SH-SY5Y (cell line): Measurements from ENCODE around the gene USP25.

Source experiments
- GATA2 ChIP-seq: IDR thresholded peaks from 2 replicates; pipeline ENCODE4 v1.6.1; 2011; ENCODE audit warnings: mild to moderate bottlenecking, low read depth, low read length
- GATA3 ChIP-seq: IDR thresholded peaks from 2 replicates; pipeline ENCODE4 v1.6.1; 2011; ENCODE audit warnings: low read depth, mild to moderate bottlenecking, low read length, moderate library complexity

- TF ChIP-seq GATA2 = no peak
- TF ChIP-seq GATA3 = no peak
These were observed 164.1 kb downstream of the USP25 start for GRCh38 chr21:15893902-15894301.
